Osteocyte (in vitro differentiated cells): ENCODE results near the gene RAB44. TPM values are rescaled to one million over a fixed set of nuclear protein-coding genes. Genes with fewer than 3 reads are reported as not detected.
"Not testable (repeated sequence)": the region's sequence is repeated elsewhere in the genome, so short reads cannot be mapped to it uniquely, and the experiment has no call there.

ENCODE experiments used
- DNase-seq: peaks from one replicate; pipeline ENCODE4 v3.0.0; 2021; ENCODE audit warnings: mixed read lengths; ENCODE audit not compliant: unreplicated experiment; ENCODE audit errors: extremely low spot score
- H3K27ac Mint-ChIP-seq: one replicate; pipeline ENCODE4 v1.8.0; 2021; ENCODE audit warnings: mild to moderate bottlenecking, mixed read lengths; ENCODE audit not compliant: unreplicated experiment
- H3K27me3 Mint-ChIP-seq: one replicate; pipeline ENCODE4 v1.8.0; 2021; ENCODE audit warnings: mixed read lengths; ENCODE audit not compliant: unreplicated experiment
- H3K36me3 Mint-ChIP-seq: one replicate; pipeline ENCODE4 v1.8.0; 2021; ENCODE audit warnings: mixed read lengths; ENCODE audit not compliant: unreplicated experiment
- H3K4me1 Mint-ChIP-seq: one replicate; pipeline ENCODE4 v1.8.0; 2021; ENCODE audit warnings: mixed read lengths; ENCODE audit not compliant: unreplicated experiment
- H3K4me3 Mint-ChIP-seq: one replicate; pipeline ENCODE4 v1.8.0; 2021; ENCODE audit warnings: mild to moderate bottlenecking, moderate library complexity, mixed read lengths; ENCODE audit not compliant: unreplicated experiment
- H3K9me3 Mint-ChIP-seq: one replicate; pipeline ENCODE4 v1.8.0; 2021; ENCODE audit warnings: mixed read lengths; ENCODE audit not compliant: unreplicated experiment
- total RNA-seq: library from RNA; stranded (reverse); gene quantifications from 2 replicates; pipeline ENCODE4 v1.2.1, GENCODE V29; 2021
- TF ChIP-seq, protein P1 (sequence below): fragments of 200-600 bp; sonication (generic); IDR thresholded peaks from 2 replicates; pipeline ENCODE4 v1.5.0; 2021; ENCODE audit warnings: antibody characterized with exemption, mild to moderate bottlenecking, moderate library complexity

RAB44 gene
- total RNA-seq, 1 donor from 2014 or later, result not detected

DNA sequence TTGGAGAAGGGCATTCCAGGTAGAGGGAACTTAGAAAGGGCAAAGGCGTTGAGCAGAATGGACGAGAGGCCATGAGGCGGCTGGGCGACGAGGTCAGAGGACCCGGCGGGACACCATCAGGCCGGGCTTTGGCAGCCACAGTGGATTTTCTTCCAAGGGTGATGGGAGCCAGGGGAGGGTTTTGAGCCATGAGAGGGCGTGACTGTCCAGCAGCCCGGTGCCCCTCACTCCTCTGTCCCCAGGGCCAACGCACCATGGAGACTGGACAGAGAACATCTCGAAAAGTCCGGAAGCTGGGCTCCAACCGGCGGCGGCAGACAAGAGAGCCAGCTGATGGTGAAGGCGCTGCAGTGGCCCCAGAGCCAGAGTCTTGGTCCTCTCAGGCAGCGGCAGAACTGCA lies 6.4 kb downstream of the RAB44 start:
- no peaks in the 10 kb centered on the region for H3K4me1 Mint-ChIP-seq
- DNase-seq, result no peak
- H3K27ac Mint-ChIP-seq, result no peak overlapping the region
- H3K36me3 Mint-ChIP-seq, result no peaks in the 10 kb centered on the region
- H3K4me3 Mint-ChIP-seq, result no peak overlapping the region
- peaks cover 7% of the 10 kb centered on the region for H3K27me3 Mint-ChIP-seq
- TF ChIP-seq, protein P1, sequence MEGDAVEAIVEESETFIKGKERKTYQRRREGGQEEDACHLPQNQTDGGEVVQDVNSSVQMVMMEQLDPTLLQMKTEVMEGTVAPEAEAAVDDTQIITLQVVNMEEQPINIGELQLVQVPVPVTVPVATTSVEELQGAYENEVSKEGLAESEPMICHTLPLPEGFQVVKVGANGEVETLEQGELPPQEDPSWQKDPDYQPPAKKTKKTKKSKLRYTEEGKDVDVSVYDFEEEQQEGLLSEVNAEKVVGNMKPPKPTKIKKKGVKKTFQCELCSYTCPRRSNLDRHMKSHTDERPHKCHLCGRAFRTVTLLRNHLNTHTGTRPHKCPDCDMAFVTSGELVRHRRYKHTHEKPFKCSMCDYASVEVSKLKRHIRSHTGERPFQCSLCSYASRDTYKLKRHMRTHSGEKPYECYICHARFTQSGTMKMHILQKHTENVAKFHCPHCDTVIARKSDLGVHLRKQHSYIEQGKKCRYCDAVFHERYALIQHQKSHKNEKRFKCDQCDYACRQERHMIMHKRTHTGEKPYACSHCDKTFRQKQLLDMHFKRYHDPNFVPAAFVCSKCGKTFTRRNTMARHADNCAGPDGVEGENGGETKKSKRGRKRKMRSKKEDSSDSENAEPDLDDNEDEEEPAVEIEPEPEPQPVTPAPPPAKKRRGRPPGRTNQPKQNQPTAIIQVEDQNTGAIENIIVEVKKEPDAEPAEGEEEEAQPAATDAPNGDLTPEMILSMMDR, result no peak
- H3K9me3 Mint-ChIP-seq, result no peaks in the 10 kb centered on the region

DNA sequence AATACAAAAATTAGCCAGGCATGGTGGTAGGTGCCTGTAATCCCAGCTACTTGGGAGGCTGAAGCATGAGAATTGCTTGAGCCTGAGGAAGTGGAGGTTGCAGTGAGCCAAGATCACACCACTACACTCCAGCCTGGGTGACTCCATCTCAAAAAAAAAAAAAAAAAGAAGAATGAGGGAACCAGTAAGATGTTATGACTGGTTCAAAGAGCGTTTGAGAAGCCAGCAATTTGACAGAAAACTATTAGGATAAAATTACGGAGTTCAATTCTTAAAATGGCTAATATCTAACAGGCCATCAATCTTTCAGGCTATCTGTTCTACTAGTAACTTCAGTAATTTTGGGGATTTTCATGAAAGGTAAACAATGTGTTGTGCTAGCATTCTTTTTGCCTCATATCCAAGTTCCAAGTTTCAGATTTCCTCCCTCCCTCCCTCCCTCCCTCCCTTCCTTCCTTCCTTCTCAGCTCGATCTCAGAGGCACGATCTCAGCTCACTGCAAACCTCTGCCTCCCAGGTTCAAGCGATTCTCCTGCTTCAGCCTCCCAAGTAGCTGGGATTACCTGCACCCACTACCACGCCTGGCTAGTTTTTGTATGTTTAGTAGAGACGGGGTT lies 7.4 kb downstream of the RAB44 start:
- not testable (repeated sequence) for H3K27ac Mint-ChIP-seq, H3K9me3 Mint-ChIP-seq, DNase-seq, H3K4me1 Mint-ChIP-seq, H3K4me3 Mint-ChIP-seq, H3K27me3 Mint-ChIP-seq, H3K36me3 Mint-ChIP-seq

DNA sequence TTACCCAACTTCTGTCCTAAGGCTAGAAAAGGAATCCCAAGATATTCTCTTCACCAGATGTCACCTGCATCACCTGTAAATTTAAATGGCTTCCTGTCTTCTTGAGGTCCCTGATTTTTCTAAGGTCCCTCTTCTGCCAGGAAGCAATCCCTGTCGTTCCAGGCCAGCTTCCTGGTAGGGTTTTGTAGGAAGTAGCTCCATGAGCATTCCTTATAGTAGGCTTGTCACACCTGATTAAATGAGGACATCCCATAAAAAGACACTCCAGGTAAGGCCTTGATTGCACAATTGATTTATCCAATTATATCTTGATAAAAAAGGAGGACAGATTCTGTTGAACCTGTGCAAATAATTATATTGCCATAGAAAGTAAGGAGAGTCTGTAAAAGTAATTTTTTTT lies 8.7 kb downstream of the RAB44 start:
- Mint-ChIP-seq H3K9me3 (no peaks in the 10 kb centered on the region), H3K27me3 (peaks cover 7% of the 10 kb centered on the region), H3K4me3 (no peak overlapping the region), H3K4me1 (no peaks in the 10 kb centered on the region), H3K36me3 (no peaks in the 10 kb centered on the region), H3K27ac (no peak overlapping the region)
- TF ChIP-seq, protein P1, result no peak
- no peak for DNase-seq

DNA sequence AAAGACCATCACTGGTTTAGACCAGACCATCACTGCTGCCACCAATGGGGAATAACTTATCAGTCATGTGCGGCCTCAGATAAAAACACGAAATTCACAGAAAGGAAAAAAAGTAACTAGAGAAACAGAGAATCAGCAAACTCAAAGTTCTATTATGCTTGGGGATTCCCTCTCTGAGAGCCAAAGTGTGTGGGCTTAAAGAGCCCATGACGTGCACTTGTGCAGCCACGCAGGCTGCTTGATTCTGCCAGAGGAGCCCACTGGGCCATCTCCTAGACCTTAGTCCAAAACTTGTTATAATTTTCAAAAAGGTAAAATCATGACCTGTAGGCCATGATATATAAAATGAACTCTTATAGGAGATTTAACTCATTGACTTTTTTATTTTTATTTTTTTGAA lies 15.2 kb downstream of the RAB44 start:
- TF ChIP-seq, protein P1, result no peak
- Mint-ChIP-seq H3K9me3 (no peaks in the 10 kb centered on the region), H3K4me3 (no peak overlapping the region), H3K4me1 (peaks cover 7% of the 10 kb centered on the region), H3K27ac (no peak overlapping the region), H3K36me3 (no peaks in the 10 kb centered on the region), H3K27me3 (no peaks in the 10 kb centered on the region)
- DNase-seq, result no peak

DNA sequence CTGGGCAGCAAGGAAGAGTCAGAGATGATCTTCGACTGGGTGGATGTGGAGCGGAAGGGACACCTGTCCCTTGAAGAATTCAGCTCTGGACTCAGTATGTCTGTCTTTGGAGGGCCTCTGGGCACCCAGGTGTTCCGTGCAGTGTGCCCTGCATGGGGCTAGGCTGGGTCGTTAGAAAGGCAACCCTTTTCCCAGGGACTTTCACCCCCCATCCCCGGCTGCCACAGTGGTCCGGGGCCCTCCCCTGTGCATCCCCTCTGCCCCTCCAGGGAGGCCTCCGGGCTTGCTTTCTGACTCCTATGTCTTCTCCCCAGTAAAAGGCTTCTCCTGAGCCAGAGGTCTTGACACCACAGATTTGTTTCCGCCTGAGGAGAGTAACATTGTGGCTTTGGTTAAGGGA lies 16.2 kb downstream of the RAB44 start:
- no peaks in the 10 kb centered on the region for H3K27me3 Mint-ChIP-seq
- no peak for DNase-seq
- no peak overlapping the region for H3K27ac Mint-ChIP-seq
- peaks cover 7% of the 10 kb centered on the region for H3K4me1 Mint-ChIP-seq
- H3K4me3 Mint-ChIP-seq, result no peak overlapping the region
- H3K36me3 Mint-ChIP-seq, result no peaks in the 10 kb centered on the region
- H3K9me3 Mint-ChIP-seq, result no peaks in the 10 kb centered on the region
- TF ChIP-seq, protein P1, result no peak

DNA sequence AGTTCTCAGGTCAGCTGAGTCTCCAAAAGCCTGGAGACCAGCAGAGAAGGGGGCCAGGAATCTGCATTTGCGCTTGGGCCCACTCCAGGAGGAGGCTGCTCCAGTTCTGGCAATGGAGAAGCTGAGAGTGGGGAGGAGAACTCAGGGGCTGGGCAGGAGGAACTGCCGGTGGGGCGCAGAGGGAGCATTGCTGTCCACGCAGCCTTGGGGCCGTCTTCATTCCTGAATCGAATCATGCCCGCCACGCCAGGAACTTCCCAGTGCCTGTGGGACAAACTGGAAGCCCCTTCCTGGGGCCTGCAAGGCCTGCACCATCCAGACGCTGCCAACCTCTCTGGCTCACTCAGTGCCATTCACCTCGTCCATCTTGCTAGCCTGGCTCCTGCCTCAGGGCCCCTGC lies 16.9 kb downstream of the RAB44 start:
- TF ChIP-seq, protein P1, result no peak
- DNase-seq, result no peak
- Mint-ChIP-seq H3K36me3 (no peaks in the 10 kb centered on the region), H3K27ac (no peak overlapping the region), H3K27me3 (no peaks in the 10 kb centered on the region), H3K4me1 (peaks cover 7% of the 10 kb centered on the region), H3K9me3 (no peaks in the 10 kb centered on the region), H3K4me3 (no peak overlapping the region)
